AG09319 (cell line): Measurements from ENCODE around the gene ATG9B.
"Not testable (repeated sequence)": the region's sequence is repeated elsewhere in the genome, so short reads cannot be mapped to it uniquely, and the experiment has no call there.

Experiments
- DNase-seq: peaks from one replicate; pipeline ENCODE4 v3.0.0-alpha.2; 2010; ENCODE audit warnings: low read depth; ENCODE audit errors: extremely low read depth
- TF ChIP-seq, protein P1 (sequence below): IDR thresholded peaks from 2 replicates; pipeline ENCODE4 v1.5.1; 2011; ENCODE audit warnings: low read depth, mild to moderate bottlenecking, inconsistent platforms, low read length, moderate library complexity

ATG9B gene

DNA sequence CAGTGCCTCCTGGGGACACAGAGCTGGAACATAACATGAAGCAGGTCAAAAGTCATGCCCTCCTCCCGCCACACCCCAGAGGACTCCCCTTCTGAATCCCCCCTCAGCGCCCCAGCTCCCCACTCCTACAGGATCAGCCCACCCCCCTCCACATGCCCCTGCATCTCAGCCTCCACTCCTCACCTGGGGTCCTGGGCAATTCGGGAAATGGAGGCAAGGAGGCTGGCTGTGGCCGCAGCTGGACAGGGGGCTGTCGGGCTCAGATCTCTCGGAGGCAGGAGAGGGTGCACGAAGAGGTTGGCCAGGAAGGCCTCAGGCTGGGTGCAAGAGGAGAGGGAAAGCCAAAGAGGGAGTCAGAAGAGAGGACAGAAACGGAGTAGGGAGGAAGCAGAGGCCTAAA is 7.8 kb downstream of the ATG9B start:
- TF ChIP-seq, protein P1, sequence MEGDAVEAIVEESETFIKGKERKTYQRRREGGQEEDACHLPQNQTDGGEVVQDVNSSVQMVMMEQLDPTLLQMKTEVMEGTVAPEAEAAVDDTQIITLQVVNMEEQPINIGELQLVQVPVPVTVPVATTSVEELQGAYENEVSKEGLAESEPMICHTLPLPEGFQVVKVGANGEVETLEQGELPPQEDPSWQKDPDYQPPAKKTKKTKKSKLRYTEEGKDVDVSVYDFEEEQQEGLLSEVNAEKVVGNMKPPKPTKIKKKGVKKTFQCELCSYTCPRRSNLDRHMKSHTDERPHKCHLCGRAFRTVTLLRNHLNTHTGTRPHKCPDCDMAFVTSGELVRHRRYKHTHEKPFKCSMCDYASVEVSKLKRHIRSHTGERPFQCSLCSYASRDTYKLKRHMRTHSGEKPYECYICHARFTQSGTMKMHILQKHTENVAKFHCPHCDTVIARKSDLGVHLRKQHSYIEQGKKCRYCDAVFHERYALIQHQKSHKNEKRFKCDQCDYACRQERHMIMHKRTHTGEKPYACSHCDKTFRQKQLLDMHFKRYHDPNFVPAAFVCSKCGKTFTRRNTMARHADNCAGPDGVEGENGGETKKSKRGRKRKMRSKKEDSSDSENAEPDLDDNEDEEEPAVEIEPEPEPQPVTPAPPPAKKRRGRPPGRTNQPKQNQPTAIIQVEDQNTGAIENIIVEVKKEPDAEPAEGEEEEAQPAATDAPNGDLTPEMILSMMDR = no peak
- DNase-seq = no peak

DNA sequence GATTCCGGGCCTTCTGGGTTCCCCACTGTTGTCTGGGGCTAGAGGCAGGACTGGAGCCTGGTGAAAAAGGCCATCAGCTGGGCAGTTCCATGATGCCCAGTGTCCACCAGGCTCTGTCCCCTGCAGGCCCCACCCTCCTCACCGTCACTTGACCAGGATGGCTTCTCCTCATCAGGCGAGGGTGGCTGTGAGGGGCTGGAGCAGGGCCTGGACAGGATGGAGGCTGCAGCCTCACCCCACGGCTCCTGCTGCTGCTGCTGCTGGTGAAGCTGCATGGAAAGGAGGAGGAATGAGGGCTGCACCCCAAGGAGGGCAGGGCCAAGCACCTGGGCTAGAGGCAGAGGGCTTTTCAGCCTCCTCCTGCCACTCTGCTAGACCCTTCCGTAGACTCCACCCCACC is 8.3 kb downstream of the ATG9B start:
- TF ChIP-seq, protein P1 = no peak
- no peak for DNase-seq

GRCh38 chr7:151014950-151015349 is 9.3 kb downstream of the ATG9B start:
- no peak for DNase-seq
- TF ChIP-seq, protein P1 = no peak

DNA sequence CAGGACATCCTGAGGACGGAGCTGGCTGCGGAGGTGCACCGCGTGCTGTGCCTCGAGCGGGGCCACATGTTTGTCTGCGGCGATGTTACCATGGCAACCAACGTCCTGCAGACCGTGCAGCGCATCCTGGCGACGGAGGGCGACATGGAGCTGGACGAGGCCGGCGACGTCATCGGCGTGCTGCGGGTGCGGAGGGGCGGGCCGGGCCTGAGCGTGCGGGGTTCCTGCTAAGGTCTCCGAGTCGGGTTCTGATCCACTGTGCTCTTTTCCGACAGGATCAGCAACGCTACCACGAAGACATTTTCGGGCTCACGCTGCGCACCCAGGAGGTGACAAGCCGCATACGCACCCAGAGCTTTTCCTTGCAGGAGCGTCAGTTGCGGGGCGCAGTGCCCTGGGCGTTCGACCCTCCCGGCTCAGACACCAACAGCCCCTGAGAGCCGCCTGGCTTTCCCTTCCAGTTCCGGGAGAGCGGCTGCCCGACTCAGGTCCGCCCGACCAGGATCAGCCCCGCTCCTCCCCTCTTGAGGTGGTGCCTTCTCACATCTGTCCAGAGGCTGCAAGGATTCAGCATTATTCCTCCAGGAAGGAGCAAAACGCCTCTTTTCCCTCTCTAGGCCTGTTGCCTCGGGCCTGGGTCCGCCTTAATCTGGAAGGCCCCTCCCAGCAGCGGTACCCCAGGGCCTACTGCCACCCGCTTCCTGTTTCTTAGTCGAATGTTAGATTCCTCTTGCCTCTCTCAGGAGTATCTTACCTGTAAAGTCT is 10.4 kb downstream of the ATG9B start:
- DNase-seq = peak; percentile 42
- TF ChIP-seq, protein P1 = no peak; the same call in none of the 2 replicates

- TF ChIP-seq, protein P1 = no peak
- DNase-seq = no peak
Measured at GRCh38 chr7:151013356-151013732, 10.9 kb downstream of the ATG9B start.

DNA sequence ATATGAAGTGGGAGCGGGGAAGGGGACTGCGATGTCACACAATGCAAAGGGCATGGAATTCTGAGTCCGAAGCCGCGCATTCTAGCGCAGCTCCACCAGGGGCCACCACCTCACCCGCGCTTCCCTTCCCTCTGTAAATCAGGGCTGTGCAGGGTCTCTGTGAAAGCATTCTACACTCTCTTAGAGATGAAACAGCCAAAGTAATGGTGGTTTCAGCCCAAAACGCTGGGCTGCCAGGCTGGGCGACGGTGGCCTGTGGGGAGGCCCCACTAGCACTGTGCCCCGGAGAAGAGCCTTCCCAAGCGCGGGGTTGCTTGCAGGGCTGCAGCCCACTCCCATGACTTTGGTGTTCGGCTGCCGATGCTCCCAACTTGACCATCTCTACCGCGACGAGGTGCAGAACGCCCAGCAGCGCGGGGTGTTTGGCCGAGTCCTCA is 11.4 kb downstream of the ATG9B start:
- DNase-seq = no peak
- TF ChIP-seq, protein P1 = peak; percentile 69

- DNase-seq = no peak
- TF ChIP-seq, protein P1 = no peak
Measured at GRCh38 chr7:151012031-151012692, 12.1 kb downstream of the ATG9B start.

DNA sequence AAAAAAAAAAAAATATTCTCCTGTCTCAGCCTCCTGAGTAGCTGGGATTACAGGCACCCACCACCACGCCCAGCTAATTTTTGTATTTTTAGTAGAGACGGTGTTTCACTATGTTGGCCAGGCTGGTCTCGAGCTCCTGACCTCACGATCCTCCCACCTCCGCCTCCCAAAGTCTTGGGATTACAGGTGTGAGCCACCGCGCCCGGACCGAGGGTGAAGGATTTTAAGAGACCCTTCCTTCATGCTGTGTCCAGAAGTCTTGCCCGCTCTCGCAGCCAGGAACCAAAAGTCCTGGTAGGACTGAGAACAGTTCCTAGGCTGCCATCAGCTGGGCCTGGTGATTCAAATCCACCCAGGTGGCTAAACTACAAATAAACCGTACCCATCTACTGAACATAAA is 12.7 kb downstream of the ATG9B start:
- DNase-seq = not testable (repeated sequence)
